Lung (tissue), 12 donors: Measurements from ENCODE around the gene TUBA8. TPM values are rescaled to one million over a fixed set of nuclear protein-coding genes. Genes with fewer than 3 reads are reported as not detected.
A peak's percentile ranks its signal among the peaks of the same experiment; 100 is the strongest.

ENCODE experiments used
- ATAC-seq: fragments of 200-7000 bp; cut with Tn5 transposase; one replicate; pipeline ENCODE4 v1.9.1; 2020; ENCODE audit warnings: moderate number of reproducible peaks; ENCODE audit not compliant: insufficient read depth, low FRiP score
- DNase-seq, 3 donors: peaks; one replicate each; pipeline ENCODE4 v3.0.0-alpha.2; 2013 to 2017
- H3K27ac ChIP-seq, 2 donors: one replicate each; pipeline ENCODE4 v1.5.1; 2013; ENCODE audit warnings: mild to moderate bottlenecking in 2 of 2, moderate library complexity in 2 of 2, control low read depth in 1 of 2, inconsistent platforms in 1 of 2, low read depth in 1 of 2, low read length in 1 of 2
- H3K27me3 ChIP-seq, 3 donors: one replicate each; pipeline ENCODE4 v1.5.1; 2013; ENCODE audit warnings: low read length in 2 of 3; ENCODE audit not compliant: control insufficient read depth in 3 of 3, insufficient read depth in 3 of 3
- H3K36me3 ChIP-seq, 4 donors: one replicate each; pipeline ENCODE4 v1.5.1; 2013; ENCODE audit warnings: low read length in 4 of 4, mild to moderate bottlenecking in 1 of 4, moderate library complexity in 1 of 4; ENCODE audit not compliant: control insufficient read depth in 4 of 4, insufficient read depth in 4 of 4
- H3K4me1 ChIP-seq, 5 donors: one replicate each; pipeline ENCODE4 v1.5.1; 2013; ENCODE audit warnings: low read length in 5 of 5, mild to moderate bottlenecking in 2 of 5, moderate library complexity in 1 of 5; ENCODE audit not compliant: control insufficient read depth in 5 of 5, insufficient read depth in 5 of 5
- H3K4me3 ChIP-seq: one replicate; pipeline ENCODE4 v1.5.1; 2013; ENCODE audit warnings: mild to moderate bottlenecking, control low read depth, moderate library complexity
- H3K9ac ChIP-seq, 2 donors: one replicate each; pipeline ENCODE4 v1.5.1; 2013; ENCODE audit warnings: low read length in 2 of 2, control low read depth in 1 of 2; ENCODE audit not compliant: insufficient read depth in 1 of 2
- H3K9me3 ChIP-seq, 4 donors: one replicate each; pipeline ENCODE4 v1.5.1; 2013; ENCODE audit warnings: low read length in 3 of 4, mild to moderate bottlenecking in 1 of 4, moderate library complexity in 1 of 4; ENCODE audit not compliant: control insufficient read depth in 4 of 4, insufficient read depth in 3 of 4
- WGBS, 2 donors: extraction: QIAGEN DNeasy Blood & Tissue Kit; methylation state at CpG; one replicate each; pipeline ENCODE4 v1.1.7; 2013; 5-methylcytosine and 5-hydroxymethylcytosine counted together
- polyA plus RNA-seq, 2 donors: library from polyadenylated mRNA; stranded (reverse); fragments of 200-250 nt; gene quantifications; one replicate each; pipeline ENCODE4 v1.2.1, GENCODE V29; 2013
- total RNA-seq, 2 donors: library from RNA; depleted of rRNA in 1 of 2; stranded (reverse); fragments of >200 nt in 1 of 2; gene quantifications; one replicate each; pipeline ENCODE4 v1.2.1, GENCODE V29; 2014 to 2021
- TF ChIP-seq, protein P1 (sequence below): IDR thresholded peaks from 2 replicates; pipeline ENCODE4 v1.5.1; 2012; ENCODE audit warnings: mild to moderate bottlenecking; ENCODE audit errors: control extremely low read depth, extremely low read depth
- donor health status: control.
- donor health status: control.
- donor health status: Bipolar disorder and iron deficiency.
- donor health status: healthy.
- donor health status: DM: yes; HTN: yes; CAD: no.

Gene TUBA8
- total and polyA plus RNA-seq, 4 donors: 0.17 to 2.1 (median 1.5) TPM

GRCh38 chr22:18111759-18112330 is 1.2 kb downstream of the TUBA8 start:
- no peak overlapping the region for H3K4me3 ChIP-seq
- no peaks in the 10 kb centered on the region for H3K36me3 ChIP-seq
- H3K27ac ChIP-seq: peak overlapping the region in 1 of 2 donors; percentile 92
- peaks cover 0 to 16% (median 3%) of the 10 kb centered on the region in 5 donors for H3K4me1 ChIP-seq
- H3K9ac ChIP-seq: no peak overlapping the region
- ATAC-seq: no peak
- DNase-seq: no peak
- peaks cover 0 to 37% (median 24%) of the 10 kb centered on the region in 3 donors for H3K27me3 ChIP-seq
- TF ChIP-seq, protein P1, sequence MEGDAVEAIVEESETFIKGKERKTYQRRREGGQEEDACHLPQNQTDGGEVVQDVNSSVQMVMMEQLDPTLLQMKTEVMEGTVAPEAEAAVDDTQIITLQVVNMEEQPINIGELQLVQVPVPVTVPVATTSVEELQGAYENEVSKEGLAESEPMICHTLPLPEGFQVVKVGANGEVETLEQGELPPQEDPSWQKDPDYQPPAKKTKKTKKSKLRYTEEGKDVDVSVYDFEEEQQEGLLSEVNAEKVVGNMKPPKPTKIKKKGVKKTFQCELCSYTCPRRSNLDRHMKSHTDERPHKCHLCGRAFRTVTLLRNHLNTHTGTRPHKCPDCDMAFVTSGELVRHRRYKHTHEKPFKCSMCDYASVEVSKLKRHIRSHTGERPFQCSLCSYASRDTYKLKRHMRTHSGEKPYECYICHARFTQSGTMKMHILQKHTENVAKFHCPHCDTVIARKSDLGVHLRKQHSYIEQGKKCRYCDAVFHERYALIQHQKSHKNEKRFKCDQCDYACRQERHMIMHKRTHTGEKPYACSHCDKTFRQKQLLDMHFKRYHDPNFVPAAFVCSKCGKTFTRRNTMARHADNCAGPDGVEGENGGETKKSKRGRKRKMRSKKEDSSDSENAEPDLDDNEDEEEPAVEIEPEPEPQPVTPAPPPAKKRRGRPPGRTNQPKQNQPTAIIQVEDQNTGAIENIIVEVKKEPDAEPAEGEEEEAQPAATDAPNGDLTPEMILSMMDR: no peak
- WGBS, 2 donors: 75 to 76% methylated on average over 12 of the region's 12 CpGs
- no peaks in the 10 kb centered on the region for H3K9me3 ChIP-seq

GRCh38 chr22:18112440-18112839 is 1.8 kb downstream of the TUBA8 start:
- WGBS, 2 donors: 65 to 84% methylated on average over 6 of the region's 6 CpGs
- ATAC-seq (no peak), DNase-seq (no peak)
- Histone ChIP-seq H3K27me3 (peaks cover 0 to 37% (median 24%) of the 10 kb centered on the region in 3 donors), H3K4me1 (peaks cover 0 to 16% (median 3%) of the 10 kb centered on the region in 5 donors), H3K36me3 (no peaks in the 10 kb centered on the region), H3K27ac (no peak overlapping the region), H3K9me3 (no peaks in the 10 kb centered on the region), H3K4me3 (no peak overlapping the region), H3K9ac (no peak overlapping the region)
- TF ChIP-seq, protein P1: no peak

DNA sequence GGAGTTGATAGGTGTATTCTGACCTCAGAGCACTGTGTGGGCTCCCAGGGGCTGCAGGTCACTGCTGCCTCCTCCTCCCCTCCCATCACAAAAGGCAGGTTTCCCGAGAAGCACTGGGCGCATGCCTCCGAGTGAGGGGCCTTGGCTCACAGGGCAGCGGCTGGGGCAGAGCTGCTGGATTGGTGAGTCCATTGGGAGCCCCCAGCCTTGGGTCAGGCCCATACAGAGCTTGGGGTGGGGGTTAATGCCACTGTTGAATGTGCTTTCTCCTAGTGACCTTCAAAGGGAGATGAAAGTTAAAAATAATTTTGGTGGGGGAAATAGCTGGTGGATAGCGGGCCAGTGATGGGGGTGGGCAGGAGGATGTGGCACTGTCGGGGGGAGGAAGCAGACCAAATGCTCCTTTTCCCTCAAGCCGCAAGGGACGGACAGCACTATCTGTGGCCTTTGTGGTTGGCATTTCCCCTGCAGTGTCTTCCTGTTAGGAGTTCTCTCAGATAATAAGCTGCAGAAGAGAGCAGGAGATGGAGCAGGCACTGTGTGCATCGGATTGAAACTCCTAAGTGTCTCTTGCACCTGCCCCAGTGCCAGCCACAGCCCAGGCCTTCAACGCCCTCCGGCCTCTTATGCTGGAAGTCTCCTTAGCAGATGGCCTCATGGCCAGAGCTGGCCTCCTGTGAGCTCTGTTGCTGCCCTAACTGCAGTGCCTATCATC is 3.2 kb downstream of the TUBA8 start:
- WGBS, 2 donors: 26 to 57% methylated on average over 11 of the region's 11 CpGs
- Histone ChIP-seq H3K27ac (peak overlapping the region in 1 of 2 donors; percentile 62), H3K4me3 (no peak overlapping the region), H3K9ac (no peak overlapping the region), H3K9me3 (no peaks in the 10 kb centered on the region), H3K4me1 (peaks cover 0 to 16% (median 3%) of the 10 kb centered on the region in 5 donors), H3K27me3 (peaks cover 0 to 29% (median 21%) of the 10 kb centered on the region in 3 donors), H3K36me3 (no peaks in the 10 kb centered on the region)
- ATAC-seq (no peak), DNase-seq (no peak)
- TF ChIP-seq, protein P1: no peak
